Activated CD4-positive, alpha-beta T cell treated with anti-CD3 and anti-CD28 coated beads for 4 hours (primary cell): Measurements from ENCODE around the gene C17orf100.
A peak's percentile ranks its signal among the peaks of the same experiment; 100 is the strongest.
"Not testable (repeated sequence)": the region's sequence is repeated elsewhere in the genome, so short reads cannot be mapped to it uniquely, and the experiment has no call there.

ENCODE experiments used
- DNase-seq, 2 donors: peaks; one replicate each; pipeline ENCODE4 v3.0.0-alpha.2; 2020

C17orf100 gene

GRCh38 chr17:6641247-6641863 is 10.2 kb upstream of the C17orf100 start:
- DNase-seq: no peak

GRCh38 chr17:6642592-6642991 is 9.0 kb upstream of the C17orf100 start:
- no peak for DNase-seq

- no peak for DNase-seq
Measured at GRCh38 chr17:6643451-6644125, 8.0 kb upstream of the C17orf100 start.

- no peak for DNase-seq
Measured at GRCh38 chr17:6648181-6648580, 3.4 kb upstream of the C17orf100 start.

DNA sequence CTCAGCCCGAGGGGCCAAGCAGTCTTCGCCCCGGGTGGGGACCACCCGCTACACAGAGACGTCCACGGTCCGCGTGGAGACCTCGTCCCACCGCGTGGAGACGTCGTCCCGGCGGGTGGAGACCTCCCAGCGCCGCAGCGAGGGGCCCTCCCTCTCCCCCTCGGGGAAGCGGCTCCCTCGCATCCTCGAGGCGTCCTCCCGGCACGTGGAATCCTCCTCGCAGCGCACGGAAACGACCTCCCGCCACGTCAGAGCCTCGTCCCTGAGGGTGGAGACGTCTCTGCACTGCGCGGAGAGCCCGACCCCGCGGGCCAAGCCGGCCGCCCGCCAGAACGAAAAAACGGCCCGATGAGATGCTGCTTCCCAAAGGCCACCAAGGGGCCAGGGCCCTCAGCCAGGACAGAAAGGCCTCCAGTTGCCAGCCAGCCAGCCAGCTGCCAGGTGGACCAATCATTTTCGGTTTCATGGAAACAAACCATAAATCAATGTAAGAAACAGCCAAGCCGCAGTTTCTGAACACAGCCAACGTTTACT is 424 bp downstream of the C17orf100 start:
- DNase-seq: peak in 1 of 2 donors; percentile 35

GRCh38 chr17:6654841-6655731 is 3.5 kb downstream of the C17orf100 start:
- no peak for DNase-seq

GRCh38 chr17:6655732-6656361 is 4.3 kb downstream of the C17orf100 start:
- DNase-seq: not testable (repeated sequence)

DNA sequence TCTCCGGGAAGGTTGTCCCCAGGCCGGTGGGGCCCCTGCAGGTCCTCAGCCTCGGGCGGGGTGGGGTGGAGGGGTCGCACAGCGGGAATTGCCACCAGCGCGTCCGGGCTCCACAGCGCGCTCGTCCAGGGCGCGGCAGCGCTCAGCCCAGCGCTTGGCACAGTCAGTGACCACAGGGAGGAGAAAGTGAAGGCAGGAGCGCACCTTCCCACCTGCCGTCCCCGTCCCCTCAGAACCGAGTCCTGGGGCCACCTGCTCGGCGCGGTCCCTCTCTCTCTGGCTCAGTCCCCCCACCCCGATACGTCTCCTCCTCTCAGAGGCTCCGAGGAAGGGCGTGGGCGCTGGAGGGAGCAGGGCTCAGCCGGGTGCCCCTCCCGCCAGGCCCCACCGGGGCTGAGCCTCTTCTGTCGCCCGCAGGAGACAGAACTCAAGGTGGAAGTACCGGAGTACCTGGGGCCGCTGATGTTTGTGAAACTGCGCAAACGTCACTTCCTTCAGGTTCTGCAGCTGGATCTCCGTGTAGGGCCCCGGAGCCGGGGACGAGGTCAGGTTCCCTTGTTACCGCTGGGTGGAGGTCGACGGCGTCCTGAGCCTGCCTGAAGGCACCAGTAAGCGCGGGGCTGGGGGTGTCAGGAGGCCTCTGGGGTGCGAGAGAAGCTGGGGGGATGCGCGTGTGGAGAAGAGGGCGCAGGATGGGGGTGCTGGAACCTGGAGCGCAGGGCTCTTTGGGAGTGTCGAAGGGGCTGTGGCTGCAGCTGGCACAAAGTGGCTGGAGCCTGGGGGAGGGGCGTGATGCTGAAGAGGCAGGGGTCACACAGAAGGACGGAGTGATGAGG is 5.5 kb downstream of the C17orf100 start:
- peak; percentile 59 to 63 for DNase-seq

GRCh38 chr17:6657633-6658287 is 6.2 kb downstream of the C17orf100 start:
- DNase-seq: no peak

DNA sequence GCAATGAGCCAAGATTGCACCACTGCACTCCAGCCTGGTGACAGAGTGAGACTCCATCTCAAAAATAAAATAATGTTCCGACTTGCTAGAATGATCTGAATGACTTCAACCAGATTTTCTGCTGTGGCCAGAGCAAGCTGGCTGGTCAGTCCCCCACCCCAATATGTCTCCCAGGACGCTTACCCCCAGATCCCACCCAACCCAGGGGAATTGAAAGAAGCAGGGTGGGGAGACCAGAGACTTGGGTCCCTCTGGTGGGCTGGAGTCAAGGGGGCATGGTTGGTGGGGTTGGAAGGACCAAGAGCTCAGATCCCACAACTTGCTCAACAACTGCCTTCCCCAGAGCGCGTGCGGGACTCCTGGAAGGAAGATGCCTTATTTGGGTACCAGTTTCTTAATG is 6.8 kb downstream of the C17orf100 start:
- not testable (repeated sequence) for DNase-seq

- no peak for DNase-seq
Measured at GRCh38 chr17:6660101-6660500, 8.5 kb downstream of the C17orf100 start.

GRCh38 chr17:6660805-6661463 is 9.4 kb downstream of the C17orf100 start:
- no peak for DNase-seq

GRCh38 chr17:6661464-6661848 is 9.9 kb downstream of the C17orf100 start:
- no peak for DNase-seq

GRCh38 chr17:6663200-6663599 is 11.6 kb downstream of the C17orf100 start:
- DNase-seq: not testable (repeated sequence)

GRCh38 chr17:6666077-6666521 is 14.5 kb downstream of the C17orf100 start:
- DNase-seq: peak; percentile 19 to 39

GRCh38 chr17:6666557-6666956 is 15.0 kb downstream of the C17orf100 start:
- no peak for DNase-seq

GRCh38 chr17:6667516-6667915 is 16.0 kb downstream of the C17orf100 start:
- no peak for DNase-seq

DNA sequence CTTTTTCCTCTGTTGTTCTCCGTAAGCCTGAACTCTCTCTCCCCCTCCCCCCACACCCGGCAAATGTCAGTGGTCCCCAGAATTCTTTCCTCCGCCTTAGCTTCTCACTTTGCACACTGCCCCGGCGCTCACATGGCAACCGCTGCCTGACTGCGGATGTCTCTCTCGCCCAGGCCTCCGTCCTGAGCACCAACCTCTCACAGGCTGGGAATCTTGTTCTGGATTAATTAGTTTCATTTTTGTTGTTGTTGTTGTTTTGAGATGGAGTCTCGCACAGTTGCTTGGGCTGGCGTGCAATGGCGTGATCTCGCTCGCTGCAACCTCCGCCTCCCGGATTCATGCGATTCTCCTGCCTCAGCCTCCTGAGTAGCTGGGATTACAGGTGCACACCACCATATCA is 16.7 kb downstream of the C17orf100 start:
- DNase-seq: no peak

- no peak for DNase-seq
Measured at GRCh38 chr17:6668727-6669425, 17.3 kb downstream of the C17orf100 start.
